ENCODE measurements around the gene PTGDS.
"Not testable (repeated sequence)": the region's sequence is repeated elsewhere in the genome, so short reads cannot be mapped to it uniquely, and the experiment has no call there.

The PTGDS gene

GRCh38 chr9:137000177-137000930, 23.1 kb downstream of the PTGDS start:
- Histone ChIP-seq H3K4me3 (no peak overlapping the region), H3K4me1 (peaks cover 4% of the 10 kb centered on the region; the same call in 1 of the 2 replicates), H3K36me3 (replicated peaks) (no peaks in the 10 kb centered on the region), H3K9me3 (0 out of 2 replicates have a peak, but pooled peaks cover 6% of the 10 kb centered on the region), H3K27me3 (ENCODE audit: low read depth) (no peaks in the 10 kb centered on the region; the same call in 1 of the 2 replicates)
- DNase-seq (ENCODE audit: low spot score in 2 of 2): no peak
- in situ Hi-C loops (cut with MboI; ENCODE audit: low sequenced_read_pairs): no loop called here

GRCh38 chr9:137001857-137002645, 24.7 kb downstream of the PTGDS start:
- DNase-seq (ENCODE audit: low spot score in 2 of 2): no peak
- Histone ChIP-seq H3K4me3 (no peak overlapping the region), H3K4me1 (no peaks in the 10 kb centered on the region), H3K36me3 (replicated peaks) (no peaks in the 10 kb centered on the region), H3K27me3 (ENCODE audit: low read depth) (no peaks in the 10 kb centered on the region; the same call in 1 of the 2 replicates), H3K9me3 (0 out of 2 replicates have a peak, but pooled peaks cover 6% of the 10 kb centered on the region)
- in situ Hi-C loops (cut with MboI; ENCODE audit: low sequenced_read_pairs): no loop called here

GRCh38 chr9:137002646-137003041, 25.3 kb downstream of the PTGDS start:
- Histone ChIP-seq H3K4me1 (no peaks in the 10 kb centered on the region), H3K36me3 (replicated peaks) (no peaks in the 10 kb centered on the region), H3K27me3 (ENCODE audit: low read depth) (no peaks in the 10 kb centered on the region; the same call in 1 of the 2 replicates), H3K4me3 (no peak overlapping the region), H3K9me3 (0 out of 2 replicates have a peak, but pooled peaks cover 6% of the 10 kb centered on the region)
- in situ Hi-C loops (cut with MboI; ENCODE audit: low sequenced_read_pairs): no loop called here
- DNase-seq (ENCODE audit: low spot score in 2 of 2): no peak

GRCh38 chr9:137004285-137004684, 27.0 kb downstream of the PTGDS start:
- H3K9me3 ChIP-seq; in situ Hi-C loops (cut with MboI; ENCODE audit: low sequenced_read_pairs); H3K4me3 ChIP-seq; H3K36me3 ChIP-seq (replicated peaks); H3K27me3 ChIP-seq (ENCODE audit: low read depth); H3K4me1 ChIP-seq: not testable (repeated sequence)
- peak in 1 of 2 experiments; percentile 65 for DNase-seq (ENCODE audit: low spot score in 2 of 2)

- H3K4me1 ChIP-seq: no peaks in the 10 kb centered on the region
- H3K36me3 ChIP-seq (replicated peaks): no peaks in the 10 kb centered on the region
- no peak overlapping the region for H3K4me3 ChIP-seq
- in situ Hi-C loops (cut with MboI; ENCODE audit: low sequenced_read_pairs): no loop called here
- 0 out of 2 replicates have a peak, but pooled peaks cover 6% of the 10 kb centered on the region for H3K9me3 ChIP-seq
- H3K27me3 ChIP-seq (ENCODE audit: low read depth): no peaks in the 10 kb centered on the region
- DNase-seq (ENCODE audit: low spot score in 2 of 2): no peak
These were observed 29.1 kb downstream of the PTGDS start for GRCh38 chr9:137006116-137007003.

- in situ Hi-C loops (cut with MboI; ENCODE audit: low sequenced_read_pairs): no loop called here
- Histone ChIP-seq H3K4me1 (no peaks in the 10 kb centered on the region), H3K27me3 (ENCODE audit: low read depth) (no peaks in the 10 kb centered on the region), H3K36me3 (replicated peaks) (no peaks in the 10 kb centered on the region), H3K4me3 (no peak overlapping the region), H3K9me3 (0 out of 2 replicates have a peak, but pooled peaks cover 6% of the 10 kb centered on the region)
- no peak for DNase-seq (ENCODE audit: low spot score in 2 of 2)
These were observed 30.0 kb downstream of the PTGDS start for GRCh38 chr9:137007108-137007815.

- H3K4me1 ChIP-seq: no peaks in the 10 kb centered on the region
- in situ Hi-C loops (cut with MboI; ENCODE audit: low sequenced_read_pairs): no loop called here
- no peaks in the 10 kb centered on the region for H3K27me3 ChIP-seq (ENCODE audit: low read depth)
- H3K36me3 ChIP-seq (replicated peaks): no peaks in the 10 kb centered on the region
- H3K9me3 ChIP-seq: 0 out of 2 replicates have a peak, but pooled peaks cover 6% of the 10 kb centered on the region
- no peak overlapping the region for H3K4me3 ChIP-seq
- no peak for DNase-seq (ENCODE audit: low spot score in 2 of 2)
These were observed 30.5 kb downstream of the PTGDS start for GRCh38 chr9:137007816-137008270.

GRCh38 chr9:137008312-137008711, 31.0 kb downstream of the PTGDS start:
- in situ Hi-C loops (cut with MboI; ENCODE audit: low sequenced_read_pairs): no loop called here
- Histone ChIP-seq H3K4me1 (no peaks in the 10 kb centered on the region), H3K4me3 (no peak overlapping the region), H3K9me3 (0 out of 2 replicates have a peak, but pooled peaks cover 6% of the 10 kb centered on the region), H3K27me3 (ENCODE audit: low read depth) (no peaks in the 10 kb centered on the region), H3K36me3 (replicated peaks) (no peaks in the 10 kb centered on the region)
- DNase-seq (ENCODE audit: low spot score in 2 of 2): no peak

GRCh38 chr9:137009217-137009616, 31.9 kb downstream of the PTGDS start:
- Histone ChIP-seq H3K4me1 (no peaks in the 10 kb centered on the region), H3K9me3 (0 out of 2 replicates have a peak, but pooled peaks cover 6% of the 10 kb centered on the region), H3K27me3 (ENCODE audit: low read depth) (no peaks in the 10 kb centered on the region), H3K4me3 (no peak overlapping the region), H3K36me3 (replicated peaks) (no peaks in the 10 kb centered on the region)
- DNase-seq (ENCODE audit: low spot score in 2 of 2): no peak
- in situ Hi-C loops (cut with MboI; ENCODE audit: low sequenced_read_pairs): no loop called here

- no peak for DNase-seq (ENCODE audit: low spot score in 2 of 2)
- H3K4me3 ChIP-seq: no peak overlapping the region
- in situ Hi-C loops (cut with MboI; ENCODE audit: low sequenced_read_pairs): no loop called here
These were observed 32.8 kb downstream of the PTGDS start for GRCh38 chr9:137009938-137010732.

GRCh38 chr9:137011156-137011555, 33.9 kb downstream of the PTGDS start:
- Histone ChIP-seq H3K36me3 (replicated peaks) (peaks cover 10% of the 10 kb centered on the region), H3K27me3 (ENCODE audit: low read depth) (no peaks in the 10 kb centered on the region), H3K9me3 (no peaks in the 10 kb centered on the region), H3K4me3 (no peak overlapping the region), H3K4me1 (no peaks in the 10 kb centered on the region)
- in situ Hi-C loops (cut with MboI; ENCODE audit: low sequenced_read_pairs): no loop called here
- no peak for DNase-seq (ENCODE audit: low spot score in 2 of 2)

More at GRCh38 chr9:137009938-137010732, 32.8 kb downstream of the PTGDS start:
- Histone ChIP-seq H3K9me3 (0 out of 2 replicates have a peak, but pooled peaks cover 2% of the 10 kb centered on the region), H3K4me1 (no peaks in the 10 kb centered on the region), H3K27me3 (ENCODE audit: low read depth) (no peaks in the 10 kb centered on the region), H3K36me3 (replicated peaks) (peaks cover 3% of the 10 kb centered on the region)

Measured in HAP-1 (cell line).